KBM-7 (cell line): Measurements from ENCODE around the gene WAPL.
A peak's percentile ranks its signal among the peaks of the same experiment; 100 is the strongest.

ENCODE experiments used
- DNase-seq: peaks from one replicate; pipeline ENCODE4 v3.0.0-alpha.2; 2015
- in situ Hi-C: fragments of 300-500 bp; cut with MboI; formaldehyde crosslinking; loops from 2 replicates; pipeline ENCODE4 v1.14.3; 2020; ENCODE audit warnings: low sequenced_read_pairs, low pct_unique_long_range_greater_than_20kb, mixed read lengths

WAPL gene

DNA sequence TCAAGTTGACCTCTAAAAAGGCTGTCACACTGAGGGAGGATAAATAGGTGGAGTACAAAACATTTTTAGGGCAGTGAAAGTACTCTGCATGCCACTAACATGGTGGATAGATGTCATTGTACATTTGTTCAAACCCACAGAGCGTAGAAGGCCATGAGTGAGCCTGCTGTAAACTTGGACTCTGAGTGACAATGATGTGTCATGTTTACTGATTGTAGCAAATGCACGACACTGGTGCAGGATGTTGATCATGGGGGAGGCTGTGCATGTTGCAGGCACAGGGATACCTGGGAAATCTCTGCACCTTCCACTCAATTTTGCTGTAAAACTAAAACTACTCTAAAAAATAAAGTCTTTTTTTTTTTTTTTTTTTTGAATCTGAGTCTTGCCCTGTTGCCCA is 102.5 kb downstream of the WAPL start:
- no peak for DNase-seq
- in situ Hi-C loops: no loop called here

GRCh38 chr10:86415583-86415982 is 106.0 kb downstream of the WAPL start:
- in situ Hi-C loops: no loop called here
- no peak for DNase-seq

DNA sequence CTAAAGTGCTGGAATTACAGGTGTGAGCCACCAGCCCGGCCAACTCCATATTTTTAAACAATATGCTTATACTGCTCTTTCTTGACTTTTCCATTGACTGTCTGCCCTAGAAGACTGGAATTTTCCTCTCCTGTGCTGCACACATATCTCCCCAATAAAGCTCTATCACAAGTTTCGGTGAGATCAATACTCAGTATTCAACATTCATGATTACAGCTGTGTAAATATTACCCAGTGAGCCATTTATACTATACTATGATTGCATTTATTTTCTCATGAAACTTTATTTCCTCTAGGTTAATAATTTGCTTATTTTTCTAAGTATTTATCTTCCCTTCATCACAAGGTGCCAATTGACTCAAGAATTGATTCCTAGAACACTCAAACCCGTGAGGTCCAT is 106.5 kb downstream of the WAPL start:
- no peak for DNase-seq
- in situ Hi-C loops: no loop called here

DNA sequence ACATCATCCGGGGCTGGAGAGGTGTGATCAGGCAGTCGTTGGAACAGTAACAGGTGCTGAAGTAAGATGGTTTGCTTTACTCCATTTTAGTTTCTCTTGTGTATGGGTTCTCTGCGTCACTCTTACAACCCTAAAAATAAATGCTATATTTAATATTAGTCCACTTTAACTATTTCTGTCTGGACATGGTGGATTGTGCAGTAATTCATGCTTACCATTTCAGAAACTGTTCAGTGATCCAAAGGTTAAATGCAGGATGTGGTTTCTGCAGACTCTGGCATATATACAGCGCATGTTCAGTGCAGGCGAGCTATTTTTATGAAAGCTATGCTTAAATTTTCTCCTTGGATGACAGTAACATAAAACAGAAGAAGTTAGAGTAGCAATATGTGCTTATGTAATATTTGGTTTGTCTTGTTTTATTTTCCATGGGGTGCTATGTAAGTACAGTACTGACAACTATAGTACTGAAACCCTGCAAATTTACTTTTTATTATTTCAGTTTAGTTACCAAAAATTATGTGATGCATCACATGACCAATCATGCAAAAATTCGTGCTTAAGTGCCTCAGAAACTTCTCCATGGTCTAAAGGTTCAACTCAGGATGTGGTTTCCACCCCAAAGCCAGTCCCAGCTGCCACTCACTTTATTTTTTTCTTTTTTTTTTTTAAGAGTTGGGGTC is 108.4 kb downstream of the WAPL start:
- DNase-seq: peak; percentile 70
- in situ Hi-C loops: no loop called here

DNA sequence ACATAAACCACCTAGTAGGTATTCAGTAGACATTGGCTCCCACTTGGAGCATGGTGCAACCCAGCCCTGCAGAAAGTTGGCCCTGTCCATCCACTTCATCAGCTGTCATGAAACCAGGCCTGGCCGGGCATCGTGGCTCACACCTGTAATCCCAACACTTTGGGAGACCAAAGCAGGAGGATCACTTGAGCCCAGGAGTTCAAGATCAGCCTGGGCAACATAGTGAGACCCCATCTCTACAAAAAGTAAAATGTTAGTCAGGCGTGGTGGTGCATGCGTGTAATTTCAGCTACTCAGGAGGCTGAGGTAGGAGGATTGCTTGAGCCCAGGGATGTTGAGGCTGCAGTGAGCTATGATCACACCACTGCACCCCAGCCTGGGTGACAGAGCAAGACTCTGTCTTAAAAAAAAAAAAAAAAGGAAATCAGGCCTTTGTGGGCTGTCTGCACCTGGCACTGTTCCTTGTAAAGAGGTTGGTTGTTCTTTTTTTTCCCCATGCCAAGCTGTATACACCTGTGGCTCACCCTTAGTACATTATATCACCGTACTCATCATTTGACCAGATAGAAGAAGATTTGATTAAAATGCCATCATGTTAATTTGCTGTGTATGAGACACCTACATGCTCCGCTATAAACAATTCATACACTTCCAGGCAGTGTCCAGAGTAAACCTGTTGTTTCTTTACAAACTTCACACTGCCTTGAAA is 109.6 kb downstream of the WAPL start:
- no peak for DNase-seq
- in situ Hi-C loops: no loop called here

- peak; percentile 79 for DNase-seq
- in situ Hi-C loops: no loop called here
Observed at GRCh38 chr10:86411281-86411841, 110.2 kb downstream of the WAPL start.

DNA sequence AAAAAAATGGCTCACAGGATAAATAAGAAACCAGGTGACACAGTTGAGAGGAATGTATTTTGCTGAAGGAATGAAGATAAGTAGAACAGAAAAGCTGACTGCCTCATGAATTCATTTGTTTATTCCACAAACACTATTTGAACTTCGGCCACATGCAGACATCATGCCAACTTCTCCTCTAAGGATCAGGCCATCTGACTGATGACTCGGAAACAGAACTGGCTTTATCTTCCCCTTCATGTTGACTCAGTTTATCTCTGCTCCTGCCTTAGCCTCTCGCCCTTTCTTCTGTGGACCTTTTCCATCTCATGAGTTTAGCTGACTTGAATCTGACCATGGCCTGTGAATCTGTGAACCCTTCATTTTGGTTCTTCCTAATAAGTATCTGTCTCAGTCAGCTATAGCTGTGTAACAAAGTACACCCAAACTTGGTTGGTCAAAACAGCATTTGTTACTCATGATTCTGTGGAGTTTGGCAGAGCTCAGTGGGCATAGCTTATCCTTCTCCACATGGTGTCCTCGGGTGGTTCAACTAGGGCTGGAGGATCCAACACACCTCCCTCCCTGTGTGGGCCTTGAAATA is 111.0 kb downstream of the WAPL start:
- no peak for DNase-seq
- in situ Hi-C loops: no loop called here

- in situ Hi-C loops: no loop called here
- no peak for DNase-seq
Observed at GRCh38 chr10:86409183-86409582, 112.4 kb downstream of the WAPL start.

DNA sequence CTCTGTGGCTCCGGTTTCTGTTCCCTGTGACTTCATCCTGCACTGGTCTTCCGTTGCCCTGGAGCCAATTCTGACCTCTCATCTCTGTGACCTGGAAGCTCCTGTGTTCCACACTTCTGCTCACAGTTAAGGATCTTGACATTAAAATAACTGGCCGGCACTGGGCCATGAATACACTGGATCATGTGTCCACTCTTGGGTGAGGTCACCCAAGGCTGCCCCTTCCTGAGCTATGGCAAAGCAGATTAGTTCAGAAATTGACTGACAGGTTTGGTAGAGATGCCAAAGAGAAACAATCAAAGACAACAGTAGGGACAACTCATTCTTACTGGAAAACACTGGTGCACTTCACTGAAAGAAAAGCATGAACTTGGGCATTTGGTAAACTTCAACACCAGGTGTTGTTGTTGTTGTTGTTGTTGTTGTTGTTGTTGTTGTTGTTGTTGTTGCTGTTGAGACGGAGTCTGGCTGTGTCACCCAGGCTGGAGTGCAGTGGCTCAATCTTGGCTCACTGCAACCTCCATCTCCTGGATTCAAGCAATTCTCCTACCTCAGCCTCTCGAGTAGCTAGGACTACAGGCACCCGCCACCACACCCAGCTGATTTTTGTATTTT is 118.3 kb downstream of the WAPL start:
- in situ Hi-C loops: no loop called here
- no peak for DNase-seq

DNA sequence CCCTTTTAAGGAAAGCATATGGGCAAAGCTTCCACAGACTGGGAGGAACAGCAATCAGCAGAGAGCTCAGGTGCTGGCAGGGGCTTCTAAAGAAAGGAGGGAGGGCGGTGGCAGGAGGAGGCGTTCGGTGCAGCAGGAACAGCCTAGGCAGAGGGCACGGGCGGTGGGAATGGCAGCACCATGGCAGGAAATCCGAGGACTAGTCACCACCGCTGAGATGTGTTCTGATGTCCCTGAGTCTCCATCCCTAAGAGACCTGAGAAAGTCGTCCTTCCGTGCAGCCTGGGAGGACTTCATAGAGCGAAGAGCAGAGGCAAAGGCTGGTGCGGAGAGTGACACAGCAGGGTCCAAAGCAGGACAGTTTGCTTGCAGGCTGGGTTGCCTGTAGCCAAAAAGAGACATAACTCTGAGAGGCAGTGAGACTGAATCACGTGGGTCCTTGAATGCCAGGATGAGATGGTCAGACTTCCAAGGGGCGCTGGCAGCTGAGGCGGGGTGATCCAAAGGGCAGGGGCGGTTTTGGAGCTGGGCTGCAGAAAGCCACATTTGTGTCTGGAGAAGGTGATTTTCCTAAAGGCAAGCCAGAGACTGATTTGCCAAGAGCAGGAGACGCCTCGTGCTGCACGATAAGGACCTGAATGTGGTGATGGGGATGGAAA is 119.2 kb downstream of the WAPL start:
- in situ Hi-C loops: no loop called here
- no peak for DNase-seq

DNA sequence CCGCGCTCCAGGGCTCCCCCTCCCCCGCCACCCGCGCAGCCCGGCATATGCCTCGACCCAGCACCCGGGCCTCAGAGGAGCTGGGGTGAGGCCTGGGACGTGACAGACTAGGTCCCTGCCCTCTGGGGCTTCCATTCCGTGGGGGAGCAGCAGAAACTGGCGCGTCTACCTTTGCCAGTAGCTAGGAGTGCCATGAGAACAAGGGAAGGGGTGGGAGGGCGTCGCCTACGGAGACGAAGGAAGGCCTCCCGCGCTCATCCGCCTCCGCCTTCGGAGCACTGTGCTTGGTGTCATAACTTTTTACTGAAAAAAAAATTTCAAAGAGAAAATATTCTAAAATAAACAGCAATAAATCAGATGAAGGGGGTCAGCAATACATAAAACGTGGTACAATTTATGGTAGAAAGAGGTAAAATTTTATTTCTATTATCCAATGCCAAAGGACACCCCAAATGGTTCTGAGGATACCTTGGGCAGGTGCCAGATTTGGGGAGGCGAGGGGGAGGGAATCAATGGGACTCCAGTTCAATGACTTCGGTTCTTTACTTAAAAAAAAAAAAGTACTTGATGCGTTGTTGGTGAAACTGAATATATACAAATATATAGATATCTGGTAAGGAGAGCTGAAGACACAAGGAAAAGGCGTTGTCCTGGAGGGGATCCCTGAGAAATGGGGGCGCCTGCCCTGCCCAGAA is 119.9 kb downstream of the WAPL start:
- in situ Hi-C loops: no loop called here
- DNase-seq: no peak

- in situ Hi-C loops: no loop called here
- DNase-seq: no peak
Observed at GRCh38 chr10:86400705-86401587, 120.6 kb downstream of the WAPL start.

DNA sequence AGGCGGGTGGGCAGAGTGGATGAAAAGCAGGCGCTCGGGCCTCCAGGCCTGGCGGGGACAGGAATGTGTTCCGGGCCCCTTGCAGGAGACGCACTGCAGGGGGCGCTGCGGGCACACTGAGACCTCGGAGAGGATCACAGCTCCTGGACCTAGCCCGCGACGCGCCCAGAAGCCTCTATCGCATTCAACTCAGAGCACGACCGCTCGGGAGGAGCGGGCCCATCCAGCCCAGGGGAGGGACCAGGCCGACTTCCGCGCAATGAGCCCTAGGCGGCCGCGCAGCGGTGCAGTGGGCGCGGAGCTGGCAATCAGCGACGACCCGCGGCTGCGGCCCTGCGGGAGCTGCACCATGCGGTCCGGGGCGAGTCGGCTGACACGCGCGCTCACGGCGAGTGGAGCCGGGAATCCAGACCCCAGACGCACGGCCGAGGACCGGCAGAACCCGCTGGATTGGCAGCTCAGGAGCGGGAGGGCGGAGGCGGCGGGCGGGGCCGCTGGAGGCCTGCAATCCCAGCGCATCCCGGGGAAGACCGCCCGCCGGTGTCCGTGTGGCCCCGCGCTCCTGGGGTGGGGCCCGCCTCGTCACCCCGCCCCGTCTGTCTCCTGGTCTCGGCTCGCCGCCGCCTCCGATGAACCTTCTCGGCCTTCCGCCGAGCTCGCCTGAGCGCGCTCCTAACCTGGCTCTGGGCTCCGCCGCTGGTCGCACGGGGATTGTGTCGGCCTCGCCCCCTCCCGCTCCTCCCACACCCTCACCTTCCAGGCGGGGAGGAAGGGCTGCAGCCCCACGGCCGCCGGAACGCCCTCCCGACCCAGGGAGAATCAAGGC is 121.5 kb downstream of the WAPL start:
- peak; percentile 96 for DNase-seq
- in situ Hi-C loops: loop anchor here (25.0 kb wide), 1 partner anchor 187 kb away; no protein-coding TSS in a partner anchor

- DNase-seq: no peak
- in situ Hi-C loops: loop anchor here (25.0 kb wide), 1 partner anchor 188 kb away; no protein-coding TSS in a partner anchor
Observed at GRCh38 chr10:86399514-86399878, 122.1 kb downstream of the WAPL start.

DNA sequence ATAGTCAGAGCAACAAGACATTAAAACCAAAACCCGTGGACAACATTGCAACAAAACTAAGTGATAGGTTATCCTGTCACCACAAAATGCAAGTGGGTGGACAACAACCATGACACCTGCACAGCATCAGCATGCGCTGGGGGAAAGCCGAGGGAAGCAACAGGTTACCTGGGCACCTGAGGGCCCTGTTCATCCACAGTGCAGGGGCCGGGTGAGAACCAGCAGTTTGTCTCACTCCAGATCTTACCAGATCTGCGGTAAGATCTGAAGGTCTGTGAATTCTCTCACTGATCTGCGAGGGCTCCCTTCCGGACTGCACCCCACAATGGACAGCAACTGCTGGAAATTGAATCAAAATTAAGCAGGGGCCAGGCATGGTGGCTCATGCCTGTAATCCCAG is 124.5 kb downstream of the WAPL start:
- no peak for DNase-seq
- in situ Hi-C loops: loop anchor here (25.0 kb wide), 1 partner anchor 190 kb away; no protein-coding TSS in a partner anchor

- DNase-seq: no peak
- in situ Hi-C loops: loop anchor here (25.0 kb wide), 1 partner anchor 193 kb away; no protein-coding TSS in a partner anchor
Observed at GRCh38 chr10:86393862-86394455, 127.6 kb downstream of the WAPL start.
